Smooth muscle cell (in vitro differentiated cells): ENCODE results near the gene UIMC1. TPM values are rescaled to one million over a fixed set of nuclear protein-coding genes. Genes with fewer than 3 reads are reported as not detected.
"Not testable (repeated sequence)": the region's sequence is repeated elsewhere in the genome, so short reads cannot be mapped to it uniquely, and the experiment has no call there.

Experiments used
- DNase-seq: peaks from one replicate; lab custom pipeline; 2025; ENCODE audit not compliant: unreplicated experiment; lab: John Stamatoyannopoulos, UW
- H2AFZ ChIP-seq: fragments of 200-600 bp; sonication (generic); 2 replicates; pipeline ENCODE4 v1.6.0; 2016; ENCODE audit warnings: antibody characterized with exemption, low read depth, mild to moderate bottlenecking
- H3F3A ChIP-seq: fragments of 200-600 bp; sonication (generic); 2 replicates; pipeline ENCODE4 v1.6.0; 2017; ENCODE audit warnings: antibody characterized with exemption, low read depth
- H3K27ac ChIP-seq: fragments of 200-600 bp; sonication (generic); 2 replicates; pipeline ENCODE4 v1.5.1; 2016; ENCODE audit warnings: low read depth, mild to moderate bottlenecking
- H3K27me3 ChIP-seq: fragments of 200-600 bp; sonication (generic); 2 replicates; pipeline ENCODE4 v1.6.1; 2016; ENCODE audit warnings: low read depth, mild to moderate bottlenecking
- H3K36me3 ChIP-seq: fragments of 200-600 bp; sonication (generic); 2 replicates; pipeline ENCODE4 v1.5.1; 2016; ENCODE audit warnings: low read depth
- H3K4me1 ChIP-seq: fragments of 200-600 bp; sonication (generic); 2 replicates; pipeline ENCODE4 v1.5.1; 2016; ENCODE audit warnings: low read depth
- H3K4me2 ChIP-seq: fragments of 200-600 bp; sonication (generic); 2 replicates; pipeline ENCODE4 v1.6.0; 2016; ENCODE audit warnings: mild to moderate bottlenecking
- H3K4me3 ChIP-seq: fragments of 200-600 bp; sonication (generic); 2 replicates; pipeline ENCODE4 v1.5.1; 2016; ENCODE audit warnings: mild to moderate bottlenecking
- H3K79me2 ChIP-seq: fragments of 200-600 bp; sonication (generic); 2 replicates; pipeline ENCODE4 v1.6.0; 2016; ENCODE audit warnings: low read depth, mild to moderate bottlenecking
- H3K9ac ChIP-seq: fragments of 200-600 bp; sonication (generic); 2 replicates; pipeline ENCODE4 v1.6.0; 2016; ENCODE audit warnings: low read depth
- H3K9me3 ChIP-seq: fragments of 200-600 bp; sonication (generic); replicated peaks from 2 replicates; pipeline ENCODE4 v1.5.1; 2016; ENCODE audit warnings: low read depth
- H4K20me1 ChIP-seq: fragments of 200-600 bp; sonication (generic); 2 replicates; pipeline ENCODE4 v1.6.0; 2016; ENCODE audit warnings: low read depth
- CTCF ChIP-seq: fragments of 200-600 bp; sonication (generic); IDR thresholded peaks from 2 replicates; pipeline ENCODE4 v1.5.1; 2017; ENCODE audit warnings: borderline replicate concordance, mild to moderate bottlenecking, antibody characterized with exemption; ENCODE audit not compliant: insufficient read depth, poor library complexity, severe bottlenecking
- WGBS: methylation state at CpG from one replicate; pipeline ENCODE4 v1.1.7; 2016; ENCODE audit warnings: low lambda C conversion rate; 5-methylcytosine and 5-hydroxymethylcytosine counted together
- polyA plus RNA-seq: library from polyadenylated mRNA; unstranded; fragments of >200 nt; fragmentation: Nextera tagmentation; extraction: Ambion mirVana; gene quantifications from 2 replicates; pipeline ENCODE4 v1.2.1, GENCODE V29; 2016
- total RNA-seq: library from RNA; depleted of rRNA; stranded (reverse); fragments of >200 nt; gene quantifications from 2 replicates; pipeline ENCODE4 v1.2.3, GENCODE V29; 2014

Gene UIMC1
- total and polyA plus RNA-seq, 2 experiments from 2014 or later = 12.1 to 19.9 TPM

GRCh38 chr5:176873541-176874172 lies 132.9 kb downstream of the UIMC1 start:
- H3K4me2 ChIP-seq = no peak overlapping the region
- no peak overlapping the region for H3K27ac ChIP-seq
- DNase-seq = no peak
- H3K36me3 ChIP-seq = no peaks in the 10 kb centered on the region
- H3K9me3 ChIP-seq = no peaks in the 10 kb centered on the region
- H3K9ac ChIP-seq = no peak overlapping the region
- no peaks in the 10 kb centered on the region for H4K20me1 ChIP-seq
- H2AFZ ChIP-seq = no peak overlapping the region
- H3K4me1 ChIP-seq = no peaks in the 10 kb centered on the region
- H3F3A ChIP-seq = no peaks in the 10 kb centered on the region
- 75% methylated on average over 16 of the region's 16 CpGs for WGBS
- no peak for TF ChIP-seq CTCF
- H3K27me3 ChIP-seq = peaks cover 25% of the 10 kb centered on the region
- no peaks in the 10 kb centered on the region for H3K79me2 ChIP-seq
- no peak overlapping the region for H3K4me3 ChIP-seq

GRCh38 chr5:176873011-176873410 lies 133.6 kb downstream of the UIMC1 start:
- 75% methylated on average over 2 of the region's 2 CpGs for WGBS
- not testable (repeated sequence) for H2AFZ ChIP-seq, H3K27ac ChIP-seq, H3K9me3 ChIP-seq, DNase-seq, H3K4me3 ChIP-seq, H3K36me3 ChIP-seq, H3K79me2 ChIP-seq, H3F3A ChIP-seq, H3K4me1 ChIP-seq, H3K4me2 ChIP-seq, H3K9ac ChIP-seq, H4K20me1 ChIP-seq
- peaks cover 25% of the 10 kb centered on the region for H3K27me3 ChIP-seq

GRCh38 chr5:176872586-176872985 lies 134.0 kb downstream of the UIMC1 start:
- not testable (repeated sequence) for H2AFZ ChIP-seq, H3K27ac ChIP-seq, H3K4me2 ChIP-seq, H3K9ac ChIP-seq, H3K4me3 ChIP-seq, H3K36me3 ChIP-seq, H4K20me1 ChIP-seq, H3F3A ChIP-seq, DNase-seq, H3K79me2 ChIP-seq, H3K9me3 ChIP-seq
- H3K4me1 ChIP-seq = peaks cover 10% of the 10 kb centered on the region
- WGBS = 60% methylated on average over 1 of the region's 2 CpGs
- H3K27me3 ChIP-seq = peaks cover 26% of the 10 kb centered on the region

- H3K27me3 ChIP-seq = peaks cover 32% of the 10 kb centered on the region
- not testable (repeated sequence) for H2AFZ ChIP-seq, DNase-seq, H3K4me2 ChIP-seq, H3F3A ChIP-seq, H3K36me3 ChIP-seq, H4K20me1 ChIP-seq, H3K4me3 ChIP-seq, H3K9me3 ChIP-seq, H3K27ac ChIP-seq, H3K9ac ChIP-seq, H3K79me2 ChIP-seq
- 93% methylated on average over 3 of the region's 10 CpGs for WGBS
- H3K4me1 ChIP-seq = peaks cover 25% of the 10 kb centered on the region
Observed at GRCh38 chr5:176870644-176871043, 135.9 kb downstream of the UIMC1 start.

GRCh38 chr5:176870110-176870591 lies 136.4 kb downstream of the UIMC1 start:
- Histone ChIP-seq H4K20me1 (no peaks in the 10 kb centered on the region), H3K27ac (no peak overlapping the region), H3K9me3 (no peaks in the 10 kb centered on the region), H3K27me3 (peaks cover 33% of the 10 kb centered on the region), H3K4me2 (no peak overlapping the region), H3K4me3 (no peak overlapping the region), H3K36me3 (no peaks in the 10 kb centered on the region), H3K4me1 (peaks cover 26% of the 10 kb centered on the region), H2AFZ (no peak overlapping the region), H3F3A (no peaks in the 10 kb centered on the region), H3K9ac (no peak overlapping the region), H3K79me2 (no peaks in the 10 kb centered on the region)
- 68% methylated on average over 17 of the region's 17 CpGs for WGBS
- peak; percentile 33 for TF ChIP-seq CTCF
- no peak for DNase-seq
